ENCODE measurements around the gene ST7. TPM values are rescaled to one million over a fixed set of nuclear protein-coding genes. Genes with fewer than 3 reads are reported as not detected.

The ST7 gene
- polyA plus RNA-seq, 1 donor (not counting 4 experiments of a cell fraction or from before 2014, with no cell fraction given), result 16.9 TPM

GRCh38 chr7:117087639-117088396 is 134.5 kb downstream of the ST7 start:
- Histone ChIP-seq H4K20me1 (ENCODE audit: control insufficient read depth, extremely low read depth, insufficient read depth, low read length) (peaks cover 2% of the 10 kb centered on the region), H2AFZ (ENCODE audit: control insufficient read depth, low read length) (no peak overlapping the region), H3K79me2 (ENCODE audit: control insufficient read depth, insufficient read depth, low read length) (no peaks in the 10 kb centered on the region), H3K4me1 (ENCODE audit: control insufficient read depth, extremely low read depth, insufficient read depth, low read length) (peaks cover 43% of the 10 kb centered on the region), H3K27me3 (ENCODE audit: control insufficient read depth, extremely low read depth, insufficient read depth, low read length) (no peaks in the 10 kb centered on the region), H3K36me3 (ENCODE audit: control insufficient read depth in 2 of 2, extremely low read depth in 1 of 2, insufficient read depth in 2 of 2, low read length in 2 of 2) (no peaks in the 10 kb centered on the region), H3K9me3 (ENCODE audit: control insufficient read depth, low read depth, low read length) (no peaks in the 10 kb centered on the region), H3K27ac (ENCODE audit: control insufficient read depth, insufficient read depth, low read length) (no peak overlapping the region), H3K9ac (ENCODE audit: control insufficient read depth, extremely low read depth, insufficient read depth, low read length) (no peak overlapping the region), H3K9me1 (ENCODE audit: control insufficient read depth, extremely low read depth, insufficient read depth, low read length) (no peaks in the 10 kb centered on the region), H3K4me2 (ENCODE audit: control insufficient read depth, extremely low read depth, insufficient read depth, low read depth, low read length) (peak overlapping the region; percentile 17), H3K4me3 (ENCODE audit: control insufficient read depth in 2 of 3, extremely low read depth in 1 of 3, insufficient read depth in 2 of 3, low read depth in 1 of 3, low read length in 3 of 3) (no peak overlapping the region)
- dilution Hi-C loops (cut with MboI; ENCODE audit: extremely low pct_ligation_motif_present, low sequenced_read_pairs), result no loop called here
- no peak for DNase-seq (ENCODE audit: low read depth, low spot score)
- TF ChIP-seq, protein P1, sequence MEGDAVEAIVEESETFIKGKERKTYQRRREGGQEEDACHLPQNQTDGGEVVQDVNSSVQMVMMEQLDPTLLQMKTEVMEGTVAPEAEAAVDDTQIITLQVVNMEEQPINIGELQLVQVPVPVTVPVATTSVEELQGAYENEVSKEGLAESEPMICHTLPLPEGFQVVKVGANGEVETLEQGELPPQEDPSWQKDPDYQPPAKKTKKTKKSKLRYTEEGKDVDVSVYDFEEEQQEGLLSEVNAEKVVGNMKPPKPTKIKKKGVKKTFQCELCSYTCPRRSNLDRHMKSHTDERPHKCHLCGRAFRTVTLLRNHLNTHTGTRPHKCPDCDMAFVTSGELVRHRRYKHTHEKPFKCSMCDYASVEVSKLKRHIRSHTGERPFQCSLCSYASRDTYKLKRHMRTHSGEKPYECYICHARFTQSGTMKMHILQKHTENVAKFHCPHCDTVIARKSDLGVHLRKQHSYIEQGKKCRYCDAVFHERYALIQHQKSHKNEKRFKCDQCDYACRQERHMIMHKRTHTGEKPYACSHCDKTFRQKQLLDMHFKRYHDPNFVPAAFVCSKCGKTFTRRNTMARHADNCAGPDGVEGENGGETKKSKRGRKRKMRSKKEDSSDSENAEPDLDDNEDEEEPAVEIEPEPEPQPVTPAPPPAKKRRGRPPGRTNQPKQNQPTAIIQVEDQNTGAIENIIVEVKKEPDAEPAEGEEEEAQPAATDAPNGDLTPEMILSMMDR (optimal IDR thresholded peaks at IDR 0.05 in 1 of 3, IDR thresholded peaks at IDR 0.05 in 1 of 3, conservative IDR thresholded peaks at IDR 0.05 in 1 of 3; ENCODE audit: extremely low read depth in 1 of 3, insufficient read depth in 2 of 3, low read length in 3 of 3), result no peak
- no peak for TF ChIP-seq EZH2 (IDR thresholded peaks at IDR 0.05; ENCODE audit: low read length)
- no peak for FAIRE-seq

DNA sequence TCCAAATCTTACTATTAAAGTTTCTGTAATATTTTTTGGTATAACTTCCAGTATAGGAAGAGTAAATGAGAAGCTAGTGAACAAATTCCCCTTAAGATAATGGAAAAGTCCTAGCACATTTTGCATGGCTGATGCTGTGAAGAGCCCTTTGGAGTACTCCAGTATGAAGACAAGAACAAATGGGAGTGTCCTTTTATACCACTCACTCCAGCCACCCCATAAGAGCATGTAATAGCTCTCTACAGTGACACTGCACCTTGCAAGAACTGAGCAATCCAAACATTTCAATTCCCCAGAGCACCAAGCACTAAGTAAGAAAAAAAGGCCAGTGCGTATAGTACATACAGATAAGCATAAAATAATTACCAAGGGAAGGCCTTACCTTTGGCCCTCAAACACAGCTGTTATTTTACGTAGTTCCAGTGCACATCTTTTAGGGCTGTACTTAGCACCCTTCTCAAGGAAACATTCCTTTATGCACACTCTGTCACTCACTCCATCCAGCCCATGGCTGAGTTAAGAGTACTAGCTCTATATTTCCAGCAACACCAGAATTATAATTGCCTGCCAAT is 135.4 kb downstream of the ST7 start:
- Histone ChIP-seq H3K4me2 (ENCODE audit: control insufficient read depth, extremely low read depth, insufficient read depth, low read depth, low read length) (no peak overlapping the region), H2AFZ (ENCODE audit: control insufficient read depth, low read length) (no peak overlapping the region), H3K36me3 (ENCODE audit: control insufficient read depth in 2 of 2, extremely low read depth in 1 of 2, insufficient read depth in 2 of 2, low read length in 2 of 2) (no peaks in the 10 kb centered on the region), H3K4me1 (ENCODE audit: control insufficient read depth, extremely low read depth, insufficient read depth, low read length) (peaks cover 41% of the 10 kb centered on the region), H3K4me3 (ENCODE audit: control insufficient read depth in 2 of 3, extremely low read depth in 1 of 3, insufficient read depth in 2 of 3, low read depth in 1 of 3, low read length in 3 of 3) (no peak overlapping the region), H3K9ac (ENCODE audit: control insufficient read depth, extremely low read depth, insufficient read depth, low read length) (no peak overlapping the region), H4K20me1 (ENCODE audit: control insufficient read depth, extremely low read depth, insufficient read depth, low read length) (peaks cover 2% of the 10 kb centered on the region), H3K79me2 (ENCODE audit: control insufficient read depth, insufficient read depth, low read length) (no peaks in the 10 kb centered on the region), H3K27me3 (ENCODE audit: control insufficient read depth, extremely low read depth, insufficient read depth, low read length) (no peaks in the 10 kb centered on the region), H3K27ac (ENCODE audit: control insufficient read depth, insufficient read depth, low read length) (no peak overlapping the region), H3K9me3 (ENCODE audit: control insufficient read depth, low read depth, low read length) (no peaks in the 10 kb centered on the region), H3K9me1 (ENCODE audit: control insufficient read depth, extremely low read depth, insufficient read depth, low read length) (no peaks in the 10 kb centered on the region)
- TF ChIP-seq EZH2 (IDR thresholded peaks at IDR 0.05; ENCODE audit: low read length), result no peak
- TF ChIP-seq, protein P1 (optimal IDR thresholded peaks at IDR 0.05 in 1 of 3, IDR thresholded peaks at IDR 0.05 in 1 of 3, conservative IDR thresholded peaks at IDR 0.05 in 1 of 3; ENCODE audit: extremely low read depth in 1 of 3, insufficient read depth in 2 of 3, low read length in 3 of 3), result no peak
- FAIRE-seq (no peak), DNase-seq (ENCODE audit: low read depth, low spot score) (no peak)
- dilution Hi-C loops (cut with MboI; ENCODE audit: extremely low pct_ligation_motif_present, low sequenced_read_pairs), result no loop called here
